ENCODE data around the gene DYNLRB1. TPM values are rescaled to one million over a fixed set of nuclear protein-coding genes. Genes with fewer than 3 reads are reported as not detected.

DYNLRB1 gene
- total and polyA plus RNA-seq, 2 donors (not counting 3 experiments of a cell fraction or from before 2014, with no cell fraction given) = 142 to 245 TPM

DNA sequence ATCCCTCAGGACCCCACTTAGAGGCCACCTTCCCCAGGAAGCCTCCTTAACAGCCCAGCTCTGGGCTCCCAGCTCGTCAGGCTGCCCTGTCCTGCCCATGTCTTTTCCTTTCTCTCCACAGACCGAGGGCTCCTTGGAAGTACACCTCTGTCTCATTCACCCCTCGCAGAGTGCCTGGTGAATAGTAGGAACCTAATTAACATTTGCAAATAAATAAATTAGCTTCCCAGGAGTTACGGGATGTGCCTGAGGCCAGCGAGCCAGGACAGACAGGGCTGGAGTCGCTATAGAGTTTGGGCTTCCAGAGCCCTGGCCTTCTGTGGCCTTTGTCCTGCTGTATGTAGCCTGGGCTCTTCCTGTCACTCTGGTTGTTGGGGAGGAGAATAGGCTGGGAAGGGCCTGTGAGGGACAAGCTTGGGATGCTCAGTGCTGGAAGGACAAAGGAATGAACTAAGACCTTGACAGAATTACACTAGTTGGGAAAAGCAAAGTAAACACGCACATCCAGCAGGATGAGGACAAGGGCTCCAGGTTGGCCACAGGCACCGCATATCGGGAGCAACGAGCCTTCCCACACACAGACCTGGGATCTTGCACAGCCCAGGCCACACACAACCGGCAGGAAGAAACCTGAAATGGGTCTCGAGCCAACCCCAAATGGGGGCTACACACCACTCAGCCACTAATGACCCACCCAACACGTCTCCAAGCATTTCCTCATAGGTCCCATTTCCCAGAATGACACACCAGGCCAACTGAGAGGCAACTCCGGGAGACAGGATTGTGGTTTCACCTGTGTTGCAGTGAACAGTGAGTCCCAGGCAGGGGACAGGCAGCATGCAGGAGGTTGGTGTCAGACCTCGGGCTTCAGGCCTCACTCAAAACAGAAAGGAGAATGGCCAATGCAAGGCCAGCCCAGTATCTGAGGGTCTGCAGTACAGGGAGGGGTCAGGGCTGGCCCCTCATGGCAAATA, 52.0 kb downstream of the DYNLRB1 start:
- no peaks in the 10 kb centered on the region for H3K9me3 ChIP-seq (replicated peaks; ENCODE audit: control insufficient read depth, insufficient read depth, low read length)
- BruUV-seq (replicated peaks) = no TSS peak
- POLR2A ChIA-PET = no interaction called here
- H2AFZ ChIP-seq (ENCODE audit: low read depth, low read length) = no peak overlapping the region
- H3K9me1 ChIP-seq (replicated peaks; ENCODE audit: control insufficient read depth, extremely low read depth, insufficient read depth, low read length) = no peaks in the 10 kb centered on the region
- H3K27me3 ChIP-seq (ENCODE audit: control insufficient read depth in 2 of 2, insufficient read depth in 2 of 2, low read length in 2 of 2) = no peaks in the 10 kb centered on the region
- intact Hi-C loops (cut with micrococcal nuclease) (no loop called here), dilution Hi-C loops (cut with MboI; ENCODE audit: extremely low pct_ligation_motif_present, low sequenced_read_pairs) (no loop called here)
- no peaks in the 10 kb centered on the region for H3K36me3 ChIP-seq (ENCODE audit: control insufficient read depth in 2 of 2, extremely low read depth in 1 of 2, insufficient read depth in 2 of 2, low read length in 2 of 2)
- no peak overlapping the region for H3K9ac ChIP-seq (replicated peaks; ENCODE audit: extremely low read depth, insufficient read depth, low read length)
- TF ChIP-seq FOS (IDR thresholded peaks at IDR 0.05; ENCODE audit: borderline replicate concordance, insufficient read depth, low read length) (no peak), EZH2 (IDR thresholded peaks at IDR 0.05; ENCODE audit: borderline replicate concordance, low read depth, low read length, severe bottlenecking) (no peak), POLR2AphosphoS5 (IDR thresholded peaks at IDR 0.05; ENCODE audit: insufficient read depth, low read depth, low read length) (no peak), MYC (IDR thresholded peaks at IDR 0.05; ENCODE audit: low read depth, low read length) (no peak), JUN (IDR thresholded peaks at IDR 0.05; ENCODE audit: borderline replicate concordance, insufficient read depth, insufficient read length, low read depth) (no peak), GATA2 (IDR thresholded peaks at IDR 0.05; ENCODE audit: insufficient read depth, insufficient read length, low read depth, low read length) (no peak), MAX (IDR thresholded peaks at IDR 0.05; ENCODE audit: insufficient read depth, insufficient read length) (no peak), POLR2A (IDR thresholded peaks at IDR 0.05; ENCODE audit: low read depth, low read length) (no peak)
- TF ChIP-seq, protein P1, sequence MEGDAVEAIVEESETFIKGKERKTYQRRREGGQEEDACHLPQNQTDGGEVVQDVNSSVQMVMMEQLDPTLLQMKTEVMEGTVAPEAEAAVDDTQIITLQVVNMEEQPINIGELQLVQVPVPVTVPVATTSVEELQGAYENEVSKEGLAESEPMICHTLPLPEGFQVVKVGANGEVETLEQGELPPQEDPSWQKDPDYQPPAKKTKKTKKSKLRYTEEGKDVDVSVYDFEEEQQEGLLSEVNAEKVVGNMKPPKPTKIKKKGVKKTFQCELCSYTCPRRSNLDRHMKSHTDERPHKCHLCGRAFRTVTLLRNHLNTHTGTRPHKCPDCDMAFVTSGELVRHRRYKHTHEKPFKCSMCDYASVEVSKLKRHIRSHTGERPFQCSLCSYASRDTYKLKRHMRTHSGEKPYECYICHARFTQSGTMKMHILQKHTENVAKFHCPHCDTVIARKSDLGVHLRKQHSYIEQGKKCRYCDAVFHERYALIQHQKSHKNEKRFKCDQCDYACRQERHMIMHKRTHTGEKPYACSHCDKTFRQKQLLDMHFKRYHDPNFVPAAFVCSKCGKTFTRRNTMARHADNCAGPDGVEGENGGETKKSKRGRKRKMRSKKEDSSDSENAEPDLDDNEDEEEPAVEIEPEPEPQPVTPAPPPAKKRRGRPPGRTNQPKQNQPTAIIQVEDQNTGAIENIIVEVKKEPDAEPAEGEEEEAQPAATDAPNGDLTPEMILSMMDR (IDR thresholded peaks at IDR 0.05; ENCODE audit: extremely low read depth in 1 of 2, insufficient read depth in 1 of 2, low read depth in 1 of 2, low read length in 2 of 2) = no peak
- CTCF ChIA-PET = interaction anchor here (0.8 to 1.4 kb wide), 2 partner anchors 30 to 202 kb away, joined by 3 to 5 read pairs; no protein-coding TSS in a partner anchor
- no peak overlapping the region for H3K4me3 ChIP-seq (replicated peaks in 1 of 3; ENCODE audit: insufficient read depth in 1 of 3, low read depth in 1 of 3, low read length in 3 of 3)
- H3K4me1 ChIP-seq (ENCODE audit: control insufficient read depth, extremely low read depth, insufficient read depth, low read length) = peaks cover 11% of the 10 kb centered on the region
- H3K79me2 ChIP-seq (ENCODE audit: control insufficient read depth, insufficient read depth, low read length) = no peaks in the 10 kb centered on the region
- H3K4me2 ChIP-seq (ENCODE audit: insufficient read depth, low read length) = no peak overlapping the region
- H3K27ac ChIP-seq (ENCODE audit: insufficient read depth, low read depth, low read length) = no peak overlapping the region
- no peaks in the 10 kb centered on the region for H4K20me1 ChIP-seq (replicated peaks; ENCODE audit: control insufficient read depth, extremely low read depth, insufficient read depth, low read length)
- no peak for FAIRE-seq
- no peak for DNase-seq (ENCODE audit: low read depth, low spot score)
